ENCODE measurements around the gene IQCK. TPM values are rescaled to one million over a fixed set of nuclear protein-coding genes. Genes with fewer than 3 reads are reported as not detected.

IQCK gene
- total RNA-seq, 6 donors from 2014 or later: 9.3 to 50.3 (median 18.3) TPM

- H3K9me3 ChIP-seq: no peaks in the 10 kb centered on the region
- no peak overlapping the region for H3K27ac ChIP-seq
- H3K36me3 ChIP-seq: no peaks in the 10 kb centered on the region
- no peak overlapping the region for H3K4me3 ChIP-seq
- no peaks in the 10 kb centered on the region for H3K27me3 ChIP-seq
- peaks cover 0 to 3% (median 0%) of the 10 kb centered on the region in 4 donors for H3K4me1 ChIP-seq
- DNase-seq (no peak), ATAC-seq (ENCODE audit: low FRiP score in 2 of 2) (no peak)
- no peak for TF ChIP-seq POLR2A (IDR thresholded peaks at IDR 0.05)
- TF ChIP-seq CTCF (IDR thresholded peaks at IDR 0.05): no peak
- no peak for TF ChIP-seq EP300 (IDR thresholded peaks at IDR 0.05)
- TF ChIP-seq POLR2AphosphoS5 (IDR thresholded peaks at IDR 0.05): no peak
These were observed 25.7 kb downstream of the IQCK start for GRCh38 chr16:19743816-19744159.

DNA sequence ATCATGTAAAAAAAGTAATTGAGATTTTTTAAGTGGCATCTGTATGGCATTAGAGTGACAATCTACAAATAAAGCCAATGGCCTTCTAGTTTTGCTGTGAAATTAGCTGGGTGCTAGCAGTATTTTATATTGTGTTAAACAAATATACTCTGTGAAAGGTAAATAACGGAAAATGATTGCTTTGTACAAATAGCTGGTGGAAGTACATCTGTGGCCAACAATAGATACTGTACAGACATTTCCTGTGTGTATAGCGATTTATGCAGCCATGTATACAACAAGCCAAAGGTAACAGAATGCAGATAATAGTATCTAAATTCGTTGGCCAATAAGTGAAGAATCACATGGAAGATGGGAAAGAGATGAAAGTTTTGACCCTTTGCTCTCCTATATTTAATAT is 26.6 kb downstream of the IQCK start:
- DNase-seq (no peak), ATAC-seq (ENCODE audit: low FRiP score in 2 of 2) (no peak)

GRCh38 chr16:19745286-19746010 is 27.4 kb downstream of the IQCK start:
- 93 to 94% methylated on average over 8 to 9 of the region's 9 CpGs for WGBS, 2 donors

More for the DNA sequence above, 26.6 kb downstream of the IQCK start:
- H3K27ac ChIP-seq: no peak overlapping the region
- H3K4me3 ChIP-seq: no peak overlapping the region
- H3K9me3 ChIP-seq: no peaks in the 10 kb centered on the region
- 57 to 61% methylated on average over 3 of the region's 3 CpGs for WGBS, 2 donors
- no peak for TF ChIP-seq EP300 (IDR thresholded peaks at IDR 0.05)
- no peak for TF ChIP-seq POLR2A (IDR thresholded peaks at IDR 0.05)
- no peak for TF ChIP-seq CTCF (IDR thresholded peaks at IDR 0.05)
- no peak for TF ChIP-seq POLR2AphosphoS5 (IDR thresholded peaks at IDR 0.05)
- H3K36me3 ChIP-seq: no peaks in the 10 kb centered on the region
- H3K4me1 ChIP-seq: peaks cover 0 to 3% (median 0%) of the 10 kb centered on the region in 4 donors
- no peaks in the 10 kb centered on the region for H3K27me3 ChIP-seq

GRCh38 chr16:19746561-19746960 is 28.5 kb downstream of the IQCK start:
- no peak for DNase-seq
- ATAC-seq (ENCODE audit: low FRiP score in 2 of 2): no peak
- 25 to 35% methylated on average over 4 of the region's 4 CpGs for WGBS, 2 donors
- H3K36me3 ChIP-seq: no peaks in the 10 kb centered on the region
- H3K9me3 ChIP-seq: no peaks in the 10 kb centered on the region
- no peak for TF ChIP-seq CTCF (IDR thresholded peaks at IDR 0.05)
- TF ChIP-seq POLR2AphosphoS5 (IDR thresholded peaks at IDR 0.05): no peak
- TF ChIP-seq EP300 (IDR thresholded peaks at IDR 0.05): no peak
- TF ChIP-seq POLR2A (IDR thresholded peaks at IDR 0.05): no peak
- H3K27me3 ChIP-seq: no peaks in the 10 kb centered on the region
- peak overlapping the region in 1 of 4 donors; percentile 31 for H3K27ac ChIP-seq
- H3K4me3 ChIP-seq: no peak overlapping the region
- peaks cover 0 to 3% (median 0%) of the 10 kb centered on the region in 4 donors for H3K4me1 ChIP-seq

More at GRCh38 chr16:19745286-19746010, 27.4 kb downstream of the IQCK start:
- Histone ChIP-seq H3K27ac (no peak overlapping the region), H3K4me3 (no peak overlapping the region), H3K9me3 (no peaks in the 10 kb centered on the region), H3K4me1 (peaks cover 0 to 3% (median 0%) of the 10 kb centered on the region in 4 donors), H3K36me3 (no peaks in the 10 kb centered on the region), H3K27me3 (no peaks in the 10 kb centered on the region)
- no peak for DNase-seq
- no peak for ATAC-seq (ENCODE audit: low FRiP score in 2 of 2)
- TF ChIP-seq POLR2AphosphoS5 (IDR thresholded peaks at IDR 0.05) (no peak), CTCF (IDR thresholded peaks at IDR 0.05) (no peak), POLR2A (IDR thresholded peaks at IDR 0.05) (no peak), EP300 (IDR thresholded peaks at IDR 0.05) (no peak)

Data from upper lobe of left lung (tissue), 6 donors.